ENCODE measurements around the gene LRP11.
A peak's percentile ranks its signal among the peaks of the same experiment; 100 is the strongest.
"Not testable (repeated sequence)": the region's sequence is repeated elsewhere in the genome, so short reads cannot be mapped to it uniquely, and the experiment has no call there.

LRP11 gene

GRCh38 chr6:149869275-149869892 lies 5.2 kb upstream of the LRP11 start:
- DNase-seq (ENCODE audit: low spot score), result no peak
- no peak for FAIRE-seq

DNA sequence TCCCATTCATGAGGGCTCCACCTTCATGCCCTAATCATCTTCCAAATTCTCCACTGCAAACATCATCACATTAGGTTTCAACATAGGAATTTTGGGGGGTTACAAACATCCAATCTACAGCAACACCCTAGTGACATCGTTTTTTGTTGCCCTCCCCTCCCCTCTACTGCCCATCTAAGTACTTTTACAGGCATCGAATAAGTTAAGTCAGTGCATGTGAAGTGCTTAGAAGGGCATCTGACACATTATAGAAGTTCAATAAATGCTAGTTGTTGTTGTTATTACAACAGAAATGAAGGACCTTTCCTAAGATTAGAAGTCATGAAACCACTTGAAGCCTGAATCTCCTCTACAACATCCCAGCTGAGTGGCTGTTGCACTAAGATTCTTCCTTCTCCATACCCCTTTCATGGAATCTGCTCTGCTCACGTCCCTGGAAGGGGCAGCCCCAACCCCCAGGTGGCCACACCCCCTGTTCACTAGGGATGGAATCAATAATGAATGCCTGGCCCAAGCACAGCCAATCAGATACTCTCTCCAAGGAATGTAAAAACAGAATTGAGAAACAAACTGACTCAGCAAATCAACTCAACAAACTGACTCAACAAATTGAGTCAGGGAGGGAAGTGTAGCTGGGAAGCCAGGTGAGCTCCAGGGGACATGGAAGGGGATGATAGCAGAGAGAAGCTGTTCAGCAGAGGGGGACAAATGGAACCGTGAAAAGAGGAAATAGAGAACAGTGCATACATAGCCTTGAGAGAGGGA lies 3.9 kb upstream of the LRP11 start:
- FAIRE-seq (no peak), DNase-seq (ENCODE audit: low spot score) (no peak)

- FAIRE-seq, result no peak
- peak; percentile 48 for DNase-seq (ENCODE audit: low spot score)
These were observed 698 bp upstream of the LRP11 start for GRCh38 chr6:149864578-149865535.

DNA sequence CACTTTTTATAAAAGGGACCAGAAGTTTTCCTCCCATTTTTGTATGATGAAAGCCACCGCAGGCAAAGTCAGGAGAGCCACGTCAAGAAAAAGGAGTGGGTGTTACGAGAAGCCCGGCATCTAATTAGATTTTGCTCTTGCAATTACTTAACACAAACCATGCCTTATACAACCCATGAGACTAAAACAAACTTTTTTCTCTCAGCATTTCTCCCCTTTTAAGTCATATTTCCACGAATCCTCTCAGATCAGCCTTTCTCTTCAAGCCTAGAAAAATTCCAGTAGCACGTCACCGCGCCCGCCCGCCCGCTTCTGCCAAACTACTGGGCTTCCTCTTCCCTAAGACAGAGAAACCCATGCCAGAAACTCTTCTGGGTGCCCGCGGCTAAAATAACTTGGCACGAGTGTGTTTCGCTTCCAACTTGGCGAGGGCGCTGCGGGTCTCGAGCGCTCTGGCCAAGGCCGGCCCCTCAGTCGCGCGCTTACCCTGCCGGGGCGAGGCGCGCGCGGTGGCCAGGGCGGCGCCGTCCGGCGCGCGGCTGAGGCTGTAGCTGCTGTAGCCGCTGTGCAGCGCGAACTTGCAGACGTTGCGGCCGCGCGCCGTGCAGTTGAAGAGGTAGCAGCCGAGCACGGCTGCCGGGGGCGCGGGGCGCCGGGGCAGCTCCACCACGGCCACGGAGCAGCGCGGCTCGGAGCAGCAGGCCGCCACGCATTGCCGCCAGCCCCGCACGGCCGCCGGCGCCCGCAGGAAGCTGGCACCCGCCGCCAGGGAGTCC lies 1.0 kb downstream of the LRP11 start:
- DNase-seq (ENCODE audit: low spot score), result peak; percentile 52

DNA sequence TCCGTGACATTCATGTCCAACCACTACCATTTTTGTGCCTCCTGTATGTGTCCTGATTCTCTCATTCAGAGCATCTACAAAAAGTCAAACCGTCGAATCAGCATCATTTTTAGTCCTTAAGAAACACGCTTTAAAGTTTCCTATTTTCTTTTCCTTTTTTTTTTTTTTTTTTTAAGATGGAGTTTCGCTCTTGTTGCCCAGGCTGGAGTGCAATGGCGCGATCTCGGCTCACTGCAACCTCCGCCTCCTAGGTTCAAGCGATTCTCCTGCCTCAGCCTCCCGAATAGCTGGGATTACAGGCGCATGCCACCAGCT lies 1.8 kb downstream of the LRP11 start:
- FAIRE-seq; DNase-seq (ENCODE audit: low spot score): not testable (repeated sequence)

More for the DNA sequence above, 1.0 kb downstream of the LRP11 start:
- no peak for FAIRE-seq

GRCh38 chr6:149861603-149862423 lies 2.3 kb downstream of the LRP11 start:
- FAIRE-seq (no peak), DNase-seq (ENCODE audit: low spot score) (no peak)

- no peak for FAIRE-seq
- no peak for DNase-seq (ENCODE audit: low spot score)
These were observed 3.1 kb downstream of the LRP11 start for GRCh38 chr6:149860834-149861602.

DNA sequence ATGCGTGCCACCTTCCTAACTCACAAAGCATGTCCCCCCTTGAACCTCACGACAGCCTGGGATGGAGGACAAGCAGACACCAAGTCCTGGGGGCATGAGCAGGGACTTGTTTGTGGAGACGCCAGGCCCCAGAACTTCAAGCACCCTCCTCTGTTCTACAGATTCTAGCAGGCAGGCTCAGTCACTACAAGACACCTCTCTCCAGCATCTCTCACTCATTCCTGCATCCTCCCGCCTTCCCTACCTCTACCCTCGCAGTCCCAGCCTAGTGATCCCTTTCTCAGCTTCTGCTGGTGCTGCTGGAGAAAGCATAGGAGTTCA lies 3.7 kb downstream of the LRP11 start:
- DNase-seq (ENCODE audit: low spot score), result no peak
- FAIRE-seq, result no peak

GRCh38 chr6:149859938-149860337 lies 4.2 kb downstream of the LRP11 start:
- FAIRE-seq (no peak), DNase-seq (ENCODE audit: low spot score) (no peak)

DNA sequence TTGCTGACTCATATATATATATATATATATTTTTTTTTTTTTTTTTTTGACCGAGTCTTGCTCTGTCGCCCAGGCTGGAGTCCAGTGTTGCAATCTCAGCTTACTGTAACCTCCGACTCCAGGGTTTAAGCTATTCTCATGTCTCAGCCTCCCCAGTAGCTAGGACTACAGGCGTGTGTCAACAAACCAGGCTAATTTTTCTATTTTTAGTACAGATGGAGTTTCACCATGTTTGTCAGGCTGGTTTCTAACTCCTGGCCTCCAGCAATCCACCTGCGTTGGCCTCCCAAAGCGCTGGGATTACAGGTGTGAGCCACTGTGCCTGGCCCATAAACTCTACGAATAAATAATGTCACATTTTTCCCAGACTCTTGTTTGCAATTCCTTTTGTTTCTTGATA lies 4.8 kb downstream of the LRP11 start:
- DNase-seq (ENCODE audit: low spot score), result no peak

GRCh38 chr6:149857541-149857940 lies 6.6 kb downstream of the LRP11 start:
- FAIRE-seq (no peak), DNase-seq (ENCODE audit: low spot score) (no peak)

More for the DNA sequence above, 4.8 kb downstream of the LRP11 start:
- no peak for FAIRE-seq

- DNase-seq (ENCODE audit: low spot score), result no peak
- FAIRE-seq, result no peak
These were observed 7.7 kb downstream of the LRP11 start for GRCh38 chr6:149856256-149856994.

DNA sequence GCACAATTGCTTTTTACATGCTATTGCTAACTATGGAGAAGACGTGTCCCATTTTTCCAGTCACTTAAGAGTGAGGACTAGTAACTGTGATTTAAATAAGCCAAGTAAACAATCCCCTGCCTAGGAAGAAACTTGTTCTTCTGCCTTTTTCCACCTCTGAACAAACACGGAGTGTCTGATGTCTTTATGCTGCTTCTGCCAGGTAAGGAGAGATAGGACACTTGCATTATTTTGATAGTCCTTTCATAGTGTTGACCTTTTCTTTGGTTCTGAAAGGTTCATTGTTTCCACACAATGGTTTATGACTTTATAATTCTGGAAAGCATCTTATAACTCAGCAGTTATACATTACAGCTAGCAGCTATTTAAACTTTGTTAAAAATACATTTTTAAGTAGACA lies 8.4 kb downstream of the LRP11 start:
- no peak for DNase-seq (ENCODE audit: low spot score)
- FAIRE-seq, result no peak

DNA sequence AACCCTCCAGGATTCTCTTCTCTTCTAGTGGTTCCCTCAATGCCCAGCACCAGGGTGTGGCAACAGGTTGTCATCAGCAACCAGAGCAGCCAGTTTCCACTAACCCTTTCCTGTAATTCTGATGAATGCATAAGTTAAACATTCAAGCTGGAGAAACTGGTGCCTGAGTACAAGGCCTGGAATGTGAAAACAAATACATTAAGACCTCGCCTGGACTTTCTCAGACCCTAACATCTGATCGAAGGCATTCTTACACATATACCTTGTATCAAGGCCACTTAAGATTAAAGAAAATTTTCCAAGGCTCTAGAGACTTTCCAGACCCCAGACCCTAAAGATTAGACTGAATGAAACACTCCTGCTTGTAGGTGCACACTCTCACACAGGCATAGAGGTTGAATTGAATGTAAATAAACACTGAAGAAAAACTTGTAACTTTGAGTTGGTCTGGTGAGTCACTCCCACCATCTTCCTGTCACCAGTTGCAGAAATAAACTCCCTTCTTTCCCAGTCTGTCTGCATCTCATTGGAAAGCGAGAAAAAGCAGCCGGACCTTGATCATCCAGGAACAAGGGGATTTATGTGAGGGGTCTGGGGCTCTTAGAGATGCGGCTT lies 9.0 kb downstream of the LRP11 start:
- FAIRE-seq (no peak), DNase-seq (ENCODE audit: low spot score) (peak; percentile 72)

DNA sequence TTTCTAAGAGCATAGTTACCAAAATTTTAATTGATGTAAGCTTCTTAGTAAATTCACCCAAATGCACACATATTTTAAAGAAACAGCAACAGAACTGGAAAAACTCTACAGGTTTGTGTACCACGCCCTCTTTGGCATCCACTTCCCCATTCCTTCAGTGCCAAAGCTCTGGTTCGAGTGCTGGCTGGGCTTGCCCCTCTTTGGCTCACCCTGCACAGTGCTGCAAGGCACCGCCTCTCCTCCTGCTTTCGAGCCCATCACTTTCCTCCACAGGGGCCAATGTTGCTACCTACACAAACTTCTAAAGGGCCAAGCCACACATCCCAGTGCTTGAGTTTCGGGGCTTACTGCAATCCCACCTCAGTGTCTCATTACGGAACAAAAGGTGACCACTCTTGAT lies 9.6 kb downstream of the LRP11 start:
- no peak for DNase-seq (ENCODE audit: low spot score)

DNA sequence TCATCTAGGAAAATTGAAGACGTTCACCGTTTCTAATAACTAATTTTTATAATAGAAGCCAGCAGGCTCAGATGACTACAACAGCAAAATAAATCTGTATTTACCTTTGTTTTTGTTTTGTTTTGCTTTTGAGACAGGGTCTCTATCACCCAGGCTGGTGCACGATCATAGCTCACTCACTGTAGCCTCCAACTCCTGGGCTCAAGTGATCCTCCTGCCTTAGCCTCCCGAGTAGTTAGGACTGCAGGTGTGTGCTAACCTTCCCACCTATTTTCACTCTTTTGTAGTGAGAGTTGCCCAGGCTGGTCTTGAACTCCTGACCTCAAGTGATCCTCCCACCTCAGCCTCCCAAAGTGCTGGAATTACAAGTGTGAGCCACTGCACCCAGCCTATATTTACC lies 10.1 kb downstream of the LRP11 start:
- FAIRE-seq; DNase-seq (ENCODE audit: low spot score): not testable (repeated sequence)

More for the DNA sequence above, 9.6 kb downstream of the LRP11 start:
- FAIRE-seq, result no peak

DNA sequence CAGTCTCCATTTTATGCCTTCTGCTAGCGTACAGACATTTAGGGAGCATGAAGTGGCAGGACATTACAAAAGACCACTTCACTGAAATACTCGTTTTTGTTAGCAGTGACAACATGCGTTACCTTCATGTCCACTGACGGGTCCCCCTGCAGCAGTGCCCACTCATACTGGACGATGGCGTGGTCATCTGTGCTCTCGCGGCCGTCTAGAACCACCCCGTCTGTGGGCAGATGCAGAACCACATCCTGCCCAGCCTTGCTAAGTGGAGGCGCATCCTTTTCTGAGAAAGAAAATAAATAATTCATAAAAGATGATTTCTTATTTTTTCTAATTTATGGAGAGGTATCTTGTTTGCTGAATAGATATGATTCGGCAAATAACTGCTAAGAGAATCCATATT lies 11.3 kb downstream of the LRP11 start:
- no peak for DNase-seq (ENCODE audit: low spot score)
- FAIRE-seq, result no peak

DNA sequence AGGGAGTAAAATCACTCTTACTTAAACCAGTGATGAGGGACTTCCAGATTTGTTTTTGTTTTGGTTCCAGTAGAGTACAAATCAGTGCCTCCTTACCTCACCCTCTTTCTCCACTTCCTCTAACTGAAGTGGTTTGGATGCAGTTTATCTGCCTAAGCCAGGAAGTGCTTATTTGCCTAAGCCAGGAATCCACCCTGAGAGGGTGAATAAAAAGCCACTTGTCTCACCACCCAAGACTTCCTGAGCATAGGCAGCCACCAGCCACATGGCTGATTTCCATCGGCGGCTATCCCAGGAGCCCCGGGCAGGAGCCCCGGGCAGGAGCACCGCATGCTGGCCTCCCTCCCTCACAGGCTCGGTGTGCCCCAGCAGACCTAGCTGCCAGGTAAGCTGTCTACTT lies 12.0 kb downstream of the LRP11 start:
- FAIRE-seq, result no peak
- peak; percentile 34 for DNase-seq (ENCODE audit: low spot score)
